GM23338 (cell line): ENCODE results near the gene SERBP1. TPM values are rescaled to one million over a fixed set of nuclear protein-coding genes. Genes with fewer than 3 reads are reported as not detected.

Experiments used
- polyA plus RNA-seq: library from polyadenylated mRNA; unstranded; fragments of >200 nt; fragmentation: Nextera tagmentation; extraction: Ambion mirVana; gene quantifications from 2 replicates; pipeline ENCODE4 v1.2.1, GENCODE V29; 2016
- small RNA-seq: library from RNA; depleted of rRNA; stranded (forward); fragments of <200 nt; gene quantifications from one replicate; pipeline ENCODE3, GENCODE V24; 2014; ENCODE audit warnings: low replicate concordance
- total RNA-seq: library from RNA; depleted of rRNA; stranded (reverse); fragments of >200 nt; shearing (Covaris generic); gene quantifications from 2 replicates; pipeline ENCODE4 v1.2.3, GENCODE V29; 2014; rRNA removed

Gene SERBP1
- total and polyA plus RNA-seq, 2 experiments from 2014 or later = 559 to 674 TPM

Small RNA genes within 50 kb of the gene (small RNA-seq; reads per million reads assigned to genes)
- gene RNU6-387P = not detected

Other genes with a start within 250 kb of the SERBP1 start
- 0.31 and 1.7 TPM in 2 replicates for gene IL12RB2, start 122.5 kb downstream of the SERBP1 start, total RNA-seq
- gene IL12RB2, start 122.5 kb downstream of the SERBP1 start, polyA plus RNA-seq = 0.43 and 0.79 TPM in 2 replicates